DLD1 (cell line): ENCODE results near the gene HMGCS2.

Experiments
- in situ Hi-C: cut with HindIII; loops from 2 replicates; pipeline ENCODE4 v1.10.0; 2017; ENCODE audit warnings: low sequenced_read_pairs

HMGCS2 gene

GRCh38 chr1:119768778-119769177 is at the start of gene HMGCS2:
Gene HMGCS2 (minus strand): TSS chr1:119768905. CDS start chr1:119768844, 61 bp downstream.
- in situ Hi-C loops: no loop called here

GRCh38 chr1:119818181-119818580 is 49.5 kb upstream of the HMGCS2 start:
- in situ Hi-C loops: no loop called here

GRCh38 chr1:119816407-119816806 is 47.7 kb upstream of the HMGCS2 start:
- in situ Hi-C loops: no loop called here

- in situ Hi-C loops: no loop called here
These were observed 47.2 kb upstream of the HMGCS2 start for GRCh38 chr1:119815928-119816327.

- in situ Hi-C loops: no loop called here
These were observed 46.7 kb upstream of the HMGCS2 start for GRCh38 chr1:119815361-119815760.

GRCh38 chr1:119814288-119814687 is 45.6 kb upstream of the HMGCS2 start:
- in situ Hi-C loops: no loop called here

GRCh38 chr1:119811985-119812557 is 43.4 kb upstream of the HMGCS2 start:
- in situ Hi-C loops: no loop called here

GRCh38 chr1:119811387-119811786 is 42.7 kb upstream of the HMGCS2 start, which contains the start of gene REG4:
Gene REG4 (minus strand): TSS chr1:119811460. CDS start chr1:119808769, 2,691 bp downstream.
- in situ Hi-C loops: no loop called here

GRCh38 chr1:119808972-119809550 is 40.4 kb upstream of the HMGCS2 start:
- in situ Hi-C loops: no loop called here

- in situ Hi-C loops: no loop called here
These were observed 39.8 kb upstream of the HMGCS2 start for GRCh38 chr1:119808491-119808890.

GRCh38 chr1:119806489-119806888 is 37.8 kb upstream of the HMGCS2 start:
- in situ Hi-C loops: no loop called here

- in situ Hi-C loops: no loop called here
These were observed 37.0 kb upstream of the HMGCS2 start for GRCh38 chr1:119805746-119806145.

- in situ Hi-C loops: no loop called here
These were observed 36.5 kb upstream of the HMGCS2 start for GRCh38 chr1:119805247-119805646.

- in situ Hi-C loops: no loop called here
These were observed 31.0 kb upstream of the HMGCS2 start for GRCh38 chr1:119799599-119800177.

- in situ Hi-C loops: no loop called here
These were observed 30.3 kb upstream of the HMGCS2 start for GRCh38 chr1:119799003-119799402.

- in situ Hi-C loops: no loop called here
These were observed 28.9 kb upstream of the HMGCS2 start for GRCh38 chr1:119797606-119798005.

GRCh38 chr1:119797162-119797561 is 28.5 kb upstream of the HMGCS2 start:
- in situ Hi-C loops: no loop called here

- in situ Hi-C loops: no loop called here
These were observed 26.8 kb upstream of the HMGCS2 start for GRCh38 chr1:119795261-119796200.

- in situ Hi-C loops: no loop called here
These were observed 26.2 kb upstream of the HMGCS2 start for GRCh38 chr1:119794876-119795240.

- in situ Hi-C loops: no loop called here
These were observed 25.6 kb upstream of the HMGCS2 start for GRCh38 chr1:119794230-119794875.

GRCh38 chr1:119791377-119791776 is 22.7 kb upstream of the HMGCS2 start:
- in situ Hi-C loops: no loop called here
